Loucy (cell line): Measurements from ENCODE around the gene UPF1.

ENCODE experiments used
- H2AFZ ChIP-seq: fragments of 200-600 bp; sonication (generic); 2 replicates; pipeline ENCODE4 v1.6.0; 2016; ENCODE audit warnings: antibody characterized with exemption, mild to moderate bottlenecking, low read length, moderate library complexity
- H3F3A ChIP-seq: fragments of 200-600 bp; 2 replicates; pipeline ENCODE4 v1.6.0; 2016; ENCODE audit warnings: antibody characterized with exemption, low read depth, mild to moderate bottlenecking
- H3K27me3 ChIP-seq: fragments of 200-600 bp; sonication (generic); 2 replicates; pipeline ENCODE4 v1.6.1; 2014; ENCODE audit warnings: low read length, mild to moderate bottlenecking; ENCODE audit not compliant: insufficient read depth, poor library complexity, severe bottlenecking
- H3K36me3 ChIP-seq: fragments of 200-600 bp; sonication (generic); 2 replicates; pipeline ENCODE4 v1.6.1; 2016; ENCODE audit warnings: low read length; ENCODE audit not compliant: insufficient read depth
- H3K4me1 ChIP-seq: fragments of 200-600 bp; sonication (generic); 2 replicates; pipeline ENCODE4 v1.5.1; 2014; ENCODE audit warnings: low read length, mild to moderate bottlenecking; ENCODE audit not compliant: insufficient read depth, poor library complexity, severe bottlenecking
- H3K4me2 ChIP-seq: fragments of 200-600 bp; sonication (generic); 2 replicates; pipeline ENCODE4 v1.6.0; 2014; ENCODE audit warnings: antibody characterized with exemption, low read length, low read depth, mild to moderate bottlenecking; ENCODE audit not compliant: poor library complexity, severe bottlenecking
- H3K4me3 ChIP-seq: fragments of 200-600 bp; sonication (generic); 2 replicates; pipeline ENCODE4 v1.5.1; 2014; ENCODE audit warnings: low read length, mild to moderate bottlenecking, mixed read lengths; ENCODE audit not compliant: poor library complexity, severe bottlenecking
- H3K79me2 ChIP-seq: fragments of 200-600 bp; sonication (generic); 2 replicates; pipeline ENCODE4 v1.6.1; 2014; ENCODE audit warnings: low read length; ENCODE audit not compliant: insufficient read depth
- H3K9ac ChIP-seq: fragments of 200-600 bp; sonication (generic); 2 replicates; pipeline ENCODE4 v1.6.0; 2014; ENCODE audit warnings: mild to moderate bottlenecking, low read depth, low read length, moderate library complexity; ENCODE audit not compliant: poor library complexity, severe bottlenecking
- H3K9me2 ChIP-seq: fragments of 200-600 bp; sonication (generic); replicated peaks from 2 replicates; pipeline ENCODE4 v1.6.1; 2016; ENCODE audit warnings: low read depth, low read length, mixed read lengths
- H3K9me3 ChIP-seq: fragments of 200-600 bp; sonication (generic); 2 replicates; pipeline ENCODE4 v1.6.1; 2014; ENCODE audit warnings: mild to moderate bottlenecking, antibody characterized with exemption, low read length, low read depth; ENCODE audit not compliant: insufficient read depth
- H4K20me1 ChIP-seq: fragments of 200-600 bp; sonication (generic); 2 replicates; pipeline ENCODE4 v1.6.0; 2014; ENCODE audit warnings: antibody characterized with exemption, low read length, mild to moderate bottlenecking; ENCODE audit not compliant: insufficient read depth, poor library complexity, severe bottlenecking
- CTCF ChIP-seq: fragments of 200-600 bp; sonication (generic); conservative IDR thresholded peaks from 2 replicates; pipeline ENCODE4 v1.5.1; 2014; ENCODE audit warnings: mild to moderate bottlenecking, antibody characterized with exemption, low read length
- EZH2phosphoT487 ChIP-seq: fragments of 200-600 bp; IDR thresholded peaks from 2 replicates; pipeline ENCODE4 v1.6.1; 2018; ENCODE audit warnings: antibody characterized with exemption, mild to moderate bottlenecking, moderate library complexity, borderline replicate concordance

The UPF1 gene

GRCh38 chr19:18893587-18894253 lies 62.0 kb downstream of the UPF1 start:
- TF ChIP-seq CTCF = no peak
- TF ChIP-seq EZH2phosphoT487 = no peak
- Histone ChIP-seq H3F3A (no peaks in the 10 kb centered on the region), H2AFZ (no peak overlapping the region), H3K4me3 (no peak overlapping the region), H3K4me2 (no peak overlapping the region), H3K36me3 (no peaks in the 10 kb centered on the region), H3K4me1 (no peaks in the 10 kb centered on the region), H3K79me2 (no peaks in the 10 kb centered on the region), H4K20me1 (no peaks in the 10 kb centered on the region), H3K9me3 (no peaks in the 10 kb centered on the region), H3K27me3 (no peaks in the 10 kb centered on the region), H3K9ac (no peak overlapping the region), H3K9me2 (no peaks in the 10 kb centered on the region)

DNA sequence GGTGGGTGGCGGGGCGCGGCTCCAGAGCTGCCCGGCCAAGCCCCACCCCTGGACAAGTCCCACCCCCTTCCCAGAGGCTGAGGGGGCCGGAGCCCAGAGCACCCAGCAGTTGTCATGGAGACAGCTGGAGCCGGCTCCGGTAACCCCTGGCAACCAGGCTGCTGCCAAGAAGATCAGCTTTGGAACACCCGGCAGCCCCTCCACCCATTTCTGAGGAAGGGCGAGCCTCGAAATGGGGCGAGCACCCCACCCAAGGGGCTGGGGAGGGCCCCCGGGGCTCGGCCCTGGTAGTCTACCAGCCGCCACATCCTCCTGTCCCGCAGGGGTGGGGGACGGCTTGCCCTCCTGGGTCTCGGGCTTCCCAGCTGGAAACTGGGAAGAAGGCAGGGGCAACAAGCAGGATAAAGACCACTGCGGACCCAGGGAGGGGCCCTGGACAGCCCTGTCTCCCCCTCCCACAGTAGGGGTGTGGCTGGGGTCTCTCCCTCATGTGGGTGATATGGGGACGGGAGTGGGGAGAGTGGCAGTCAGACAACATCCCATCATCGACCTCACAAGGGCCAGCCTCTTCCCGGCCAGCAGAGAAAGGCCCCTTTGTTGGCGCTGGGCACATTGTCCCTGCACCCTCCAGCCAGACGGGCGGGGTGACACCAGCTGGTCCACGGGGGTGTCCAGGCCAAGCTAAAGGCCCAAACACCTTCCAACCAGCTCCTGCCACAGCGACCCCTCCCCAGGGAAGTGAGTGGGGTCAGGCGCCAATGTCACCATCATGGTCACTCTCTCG lies 62.7 kb downstream of the UPF1 start:
- Histone ChIP-seq H2AFZ (no peak overlapping the region), H3K27me3 (no peaks in the 10 kb centered on the region), H3K4me3 (no peak overlapping the region), H3K9me3 (no peaks in the 10 kb centered on the region), H3K79me2 (no peaks in the 10 kb centered on the region), H3F3A (no peaks in the 10 kb centered on the region), H4K20me1 (no peaks in the 10 kb centered on the region), H3K4me2 (no peak overlapping the region), H3K36me3 (no peaks in the 10 kb centered on the region), H3K4me1 (no peaks in the 10 kb centered on the region), H3K9ac (no peak overlapping the region), H3K9me2 (no peaks in the 10 kb centered on the region)
- no peak for TF ChIP-seq EZH2phosphoT487

DNA sequence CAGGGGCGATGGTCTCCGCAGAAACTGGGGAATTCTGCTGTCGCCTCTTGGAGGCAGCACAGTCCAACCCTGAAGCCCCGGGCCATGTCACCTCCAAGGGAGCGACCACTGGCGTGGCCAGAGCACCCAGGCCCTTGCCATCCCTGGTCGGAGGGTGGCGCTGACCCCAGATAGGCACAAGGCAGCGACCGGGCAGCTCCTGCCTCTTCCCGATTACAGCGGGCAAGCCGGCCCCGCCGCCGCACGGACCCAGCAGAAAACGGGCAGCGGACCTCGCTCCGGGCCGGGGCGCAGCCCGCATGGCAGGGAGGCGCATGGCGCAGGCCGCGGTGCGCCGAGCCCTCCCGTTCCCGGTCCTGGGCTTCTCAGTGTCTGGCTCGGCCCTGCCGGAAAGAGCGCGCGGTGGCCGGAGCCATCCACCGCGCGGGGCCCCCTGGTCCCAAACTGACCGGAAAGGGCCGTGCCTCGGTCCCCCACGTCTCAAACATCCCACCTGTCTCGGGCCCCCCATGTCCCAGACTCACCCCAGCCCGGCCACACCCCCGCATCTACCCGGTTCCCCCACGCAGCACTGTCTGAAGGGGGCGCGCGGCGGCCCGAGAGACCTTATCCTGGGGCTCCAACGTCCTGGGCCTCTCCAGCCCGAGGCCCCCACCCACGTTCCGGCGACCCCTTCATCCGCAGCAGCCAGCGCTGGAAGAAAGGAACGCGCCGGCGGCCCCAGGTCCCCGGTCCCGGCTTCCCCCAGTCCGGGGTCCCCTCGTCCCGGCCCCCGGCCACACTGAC lies 63.5 kb downstream of the UPF1 start:
- H3F3A ChIP-seq = no peaks in the 10 kb centered on the region
- H3K4me2 ChIP-seq = no peak overlapping the region
- no peaks in the 10 kb centered on the region for H3K9me2 ChIP-seq
- H3K36me3 ChIP-seq = no peaks in the 10 kb centered on the region
- H3K79me2 ChIP-seq = no peaks in the 10 kb centered on the region
- H3K27me3 ChIP-seq = no peaks in the 10 kb centered on the region
- H3K4me3 ChIP-seq = no peak overlapping the region
- H4K20me1 ChIP-seq = no peaks in the 10 kb centered on the region
- H3K9me3 ChIP-seq = no peaks in the 10 kb centered on the region
- TF ChIP-seq CTCF (no peak), EZH2phosphoT487 (no peak)
- no peak overlapping the region for H3K9ac ChIP-seq
- no peak overlapping the region for H2AFZ ChIP-seq
- H3K4me1 ChIP-seq = no peaks in the 10 kb centered on the region
